Left renal pelvis (tissue), 4 donors: ENCODE data around the gene KRT37. TPM values are rescaled to one million over a fixed set of nuclear protein-coding genes. Genes with fewer than 3 reads are reported as not detected.
"Not testable (repeated sequence)": the region's sequence is repeated elsewhere in the genome, so short reads cannot be mapped to it uniquely, and the experiment has no call there.

Experiments
- DNase-seq, 4 donors: peaks; one replicate each; pipeline ENCODE4 v3.0.0-alpha.2; 2013; ENCODE audit warnings: low read depth in 4 of 4, low spot score in 3 of 4
- polyA plus RNA-seq, 4 donors: library from polyadenylated mRNA; unstranded; fragments of 120-200 nt; gene quantifications; one replicate each; pipeline ENCODE4 v1.2.1, GENCODE V29; 2013; ENCODE audit not compliant: insufficient read length in 4 of 4

KRT37 gene
- polyA plus RNA-seq, 4 donors, result not detected

GRCh38 chr17:41411072-41411840, 13.1 kb downstream of the KRT37 start:
- DNase-seq, result no peak

- no peak for DNase-seq
Observed at GRCh38 chr17:41407226-41407625, 17.2 kb downstream of the KRT37 start.

- DNase-seq, result no peak
Observed at GRCh38 chr17:41406205-41406604, 18.2 kb downstream of the KRT37 start.

GRCh38 chr17:41404024-41404671, 20.2 kb downstream of the KRT37 start:
- DNase-seq, result no peak

DNA sequence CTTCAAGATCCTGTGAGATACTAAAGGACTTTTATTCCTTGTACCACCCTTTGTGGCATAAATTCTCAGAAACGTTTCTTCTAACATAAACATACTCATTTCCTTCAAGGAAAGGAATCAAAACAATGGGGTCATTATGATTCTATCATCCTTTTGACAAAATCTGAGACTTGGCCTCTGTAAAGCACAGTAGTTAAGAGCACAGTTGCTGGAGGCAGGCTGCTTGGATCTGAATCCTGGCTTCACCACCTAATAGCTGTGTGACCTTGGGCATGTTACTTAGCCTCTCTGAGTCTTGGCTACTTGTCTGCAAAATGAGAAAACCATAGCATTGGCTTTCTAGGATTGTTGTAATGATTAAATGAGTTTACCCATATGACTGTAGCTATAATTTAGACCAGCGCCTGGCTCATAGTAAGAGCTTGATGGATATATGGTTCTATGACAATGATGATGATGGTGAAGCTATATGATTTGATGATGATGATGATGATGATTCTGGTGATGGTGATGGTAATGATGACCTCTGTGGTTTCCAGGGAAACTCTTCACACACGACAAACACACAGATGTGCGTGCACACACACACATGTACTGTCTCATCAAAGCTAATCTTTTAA, 20.9 kb downstream of the KRT37 start:
- no peak for DNase-seq

DNA sequence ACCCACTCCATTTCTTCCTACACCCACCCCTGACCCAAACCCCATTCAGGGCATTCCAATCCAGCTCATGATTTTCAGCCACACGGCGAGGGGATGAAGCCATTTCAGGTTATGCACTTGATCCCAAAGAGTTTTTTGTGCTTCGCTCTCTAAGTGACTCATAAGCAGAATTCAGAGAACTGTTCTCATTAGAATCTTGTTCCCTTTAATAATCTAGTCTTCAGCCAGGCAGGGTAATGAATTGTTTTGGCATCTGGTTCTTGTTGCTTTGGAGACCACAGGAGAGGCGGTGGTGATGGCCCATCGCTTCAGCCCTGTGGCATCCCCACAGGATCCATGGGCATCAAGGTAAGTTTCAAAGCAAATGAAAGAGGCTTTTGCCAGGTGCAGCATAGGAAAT, 22.2 kb downstream of the KRT37 start:
- DNase-seq, result no peak

DNA sequence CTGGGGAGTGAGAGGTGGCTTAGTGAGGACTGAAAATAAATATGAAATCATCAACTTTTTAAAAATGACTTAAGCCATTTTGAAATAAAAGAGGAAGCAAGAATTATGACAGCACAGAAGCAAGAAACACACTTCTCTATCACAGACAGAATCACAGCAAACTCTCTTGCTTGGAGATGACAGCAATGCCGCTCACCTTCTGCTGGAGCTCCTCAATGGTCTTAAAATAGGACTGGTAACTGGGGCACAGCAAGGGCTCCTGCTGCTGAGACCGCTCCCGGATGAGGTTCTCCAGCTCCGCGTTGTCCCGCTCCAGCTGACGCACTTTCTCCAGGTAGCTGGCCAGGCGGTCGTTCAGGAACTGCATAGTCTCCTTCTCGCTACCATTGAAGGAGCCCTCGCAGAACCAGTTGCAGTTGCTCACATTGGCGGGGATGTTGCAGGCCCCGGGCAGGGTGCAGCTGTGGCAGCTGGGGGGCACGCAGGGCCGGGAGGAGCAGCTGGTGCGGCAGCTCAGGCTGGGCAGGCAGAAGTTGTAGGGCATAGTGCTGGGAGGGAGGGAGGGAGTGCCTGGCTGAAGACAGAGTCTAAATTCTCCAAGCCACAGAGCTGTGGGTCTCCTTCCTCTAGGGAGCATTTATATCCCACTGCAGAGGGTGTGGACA, 27.3 kb downstream of the KRT37 start, which contains the start of gene KRT31:
TSS of gene KRT31 (minus strand) at position 613 of the 665 bp plus-strand sequence. CDS start at position 544, 69 bp downstream.
- DNase-seq, result no peak

DNA sequence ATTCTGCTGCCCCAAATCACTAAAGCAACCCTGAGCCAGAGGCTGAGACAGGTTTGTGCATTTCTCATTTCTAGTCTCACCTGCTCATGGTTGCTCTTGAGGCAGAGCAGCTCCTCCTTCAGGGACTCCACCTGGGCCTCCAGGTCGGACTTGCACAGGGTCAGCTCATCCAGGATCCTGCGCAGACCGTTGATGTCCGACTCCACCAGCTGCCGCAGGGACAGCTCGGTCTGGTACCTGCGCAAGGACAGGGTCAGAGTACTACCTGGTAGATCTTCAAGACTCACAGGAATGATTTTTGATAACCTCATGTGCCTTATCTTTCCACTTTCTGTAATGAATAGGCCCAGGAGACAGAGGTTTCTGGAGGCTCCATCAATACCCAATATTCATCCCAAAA, 28.0 kb downstream of the KRT37 start:
- no peak for DNase-seq

GRCh38 chr17:41395611-41396010, 28.8 kb downstream of the KRT37 start:
- no peak for DNase-seq

GRCh38 chr17:41395044-41395443, 29.3 kb downstream of the KRT37 start:
- DNase-seq, result not testable (repeated sequence)

DNA sequence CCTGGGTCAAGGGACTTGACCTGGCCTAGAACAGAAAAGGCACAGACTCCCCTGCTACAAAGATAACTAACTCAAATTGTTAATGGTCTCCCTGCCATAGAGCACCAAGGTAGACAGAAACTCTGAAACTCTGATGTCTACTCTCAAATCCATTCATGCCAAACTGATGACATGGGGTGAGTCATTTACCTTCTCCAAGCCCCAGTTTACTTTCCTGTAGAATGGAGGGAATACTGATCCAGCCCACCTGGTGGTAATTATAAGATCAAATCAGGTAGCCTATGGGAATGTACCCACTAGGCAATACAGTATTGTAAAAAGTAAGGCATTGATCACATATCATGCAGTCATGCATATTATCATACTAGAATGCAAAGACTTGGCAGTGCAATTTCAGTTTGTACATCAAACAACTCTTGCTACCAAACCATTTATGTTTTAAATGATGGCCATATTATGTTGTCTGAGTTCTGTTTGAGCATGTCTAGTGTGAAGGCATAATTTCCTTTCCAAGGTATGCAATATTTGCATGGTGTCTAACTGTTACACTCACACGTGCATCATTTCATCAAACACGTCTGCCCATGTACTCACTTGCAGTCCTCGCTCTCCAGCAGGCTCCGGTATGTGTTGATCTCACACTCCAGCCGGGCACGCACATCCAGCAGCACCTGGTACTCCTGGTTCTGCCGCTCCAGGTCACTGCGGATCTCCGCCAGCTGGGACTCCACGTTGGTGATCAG, 30.0 kb downstream of the KRT37 start:
- no peak for DNase-seq

- no peak for DNase-seq
Observed at GRCh38 chr17:41393826-41394225, 30.6 kb downstream of the KRT37 start.

- no peak for DNase-seq
Observed at GRCh38 chr17:41393294-41393693, 31.1 kb downstream of the KRT37 start.

- DNase-seq, result no peak
Observed at GRCh38 chr17:41392278-41392677, 32.1 kb downstream of the KRT37 start.

DNA sequence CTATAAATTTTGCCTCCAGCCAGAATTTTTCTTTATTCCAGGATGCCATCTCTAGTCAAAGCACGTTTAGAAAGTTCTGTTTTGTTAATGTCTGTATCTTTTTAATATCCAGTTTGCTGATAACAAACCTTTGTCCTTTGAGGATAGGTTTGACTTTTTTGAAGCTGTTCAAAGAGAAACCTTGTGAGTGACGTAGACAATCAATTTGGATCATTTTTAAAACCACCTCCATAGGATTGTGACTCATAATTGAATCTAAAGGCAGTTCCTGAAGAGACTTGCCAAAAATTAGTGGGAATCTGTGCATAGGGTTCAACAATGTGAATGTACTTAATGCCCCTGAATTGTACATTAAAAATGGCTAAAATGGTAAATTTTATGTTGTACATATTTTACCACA, 32.9 kb downstream of the KRT37 start:
- DNase-seq, result no peak

GRCh38 chr17:41390411-41390938, 33.9 kb downstream of the KRT37 start:
- no peak for DNase-seq

DNA sequence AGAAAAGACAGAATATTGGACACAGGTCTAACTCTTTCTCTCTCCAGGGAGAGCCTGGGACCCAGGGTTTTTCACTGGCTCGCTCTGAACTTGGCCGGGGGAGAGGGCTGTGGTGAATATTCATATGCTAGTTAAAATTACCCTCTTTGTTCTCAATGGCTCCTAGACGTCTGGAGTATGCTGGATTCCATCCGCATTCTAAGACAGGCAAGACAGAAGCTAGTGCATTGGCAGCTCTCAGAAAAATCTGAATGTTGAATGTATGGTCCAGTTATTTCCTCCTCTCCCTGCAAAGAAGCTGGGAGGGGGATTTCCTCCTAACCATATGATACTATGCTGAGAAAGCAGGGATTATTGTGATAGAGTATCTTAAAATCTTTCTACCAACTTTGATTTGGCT, 36.7 kb downstream of the KRT37 start:
- DNase-seq, result no peak

GRCh38 chr17:41386227-41386626, 38.2 kb downstream of the KRT37 start:
- no peak for DNase-seq

GRCh38 chr17:41383690-41384089, 40.7 kb downstream of the KRT37 start:
- DNase-seq, result no peak

- DNase-seq, result no peak
Observed at GRCh38 chr17:41382394-41382793, 42.0 kb downstream of the KRT37 start.
